ENCODE measurements around the gene RRP15.

The RRP15 gene

GRCh38 chr1:218284917-218285635 lies at the start of gene RRP15:
TSS of gene RRP15 (plus strand) at chr1:218285293. CDS start at chr1:218285317, 24 bp downstream.
- H3K9me3 ChIP-seq (ENCODE audit: insufficient read depth, low read depth, low read length) = peaks cover 4% of the 10 kb centered on the region; the same call in 1 of the 2 replicates
- peaks cover 7% of the 10 kb centered on the region for H3K4me1 ChIP-seq (ENCODE audit: insufficient read depth, low read length)
- H3K27ac ChIP-seq (ENCODE audit: low read length) = no peak within 1 kb of the TSS
- no peaks in the 10 kb centered on the region for H3K27me3 ChIP-seq (ENCODE audit: insufficient read depth, low read length)
- peak within 1 kb of the TSS; percentile 92 for H3K9ac ChIP-seq (ENCODE audit: low read depth, low read length)
- H3K4me3 ChIP-seq (ENCODE audit: low read length) = peak within 1 kb of the TSS; percentile 98
- H3K36me3 ChIP-seq (ENCODE audit: insufficient read depth, low read depth, low read length) = peaks cover 4% of the 10 kb centered on the region; the same call in 1 of the 2 replicates

GRCh38 chr1:218242171-218242570 lies 42.9 kb upstream of the RRP15 start:
- H3K9me3 ChIP-seq (ENCODE audit: insufficient read depth, low read depth, low read length) = no peaks in the 10 kb centered on the region
- H3K36me3 ChIP-seq (ENCODE audit: insufficient read depth, low read depth, low read length) = no peaks in the 10 kb centered on the region
- H3K9ac ChIP-seq (ENCODE audit: low read depth, low read length) = no peak overlapping the region
- H3K4me1 ChIP-seq (ENCODE audit: insufficient read depth, low read length) = no peaks in the 10 kb centered on the region
- H3K27me3 ChIP-seq (ENCODE audit: insufficient read depth, low read length) = no peaks in the 10 kb centered on the region
- no peak overlapping the region for H3K4me3 ChIP-seq (ENCODE audit: low read length)
- no peak overlapping the region for H3K27ac ChIP-seq (ENCODE audit: low read length)

- Histone ChIP-seq H3K9me3 (ENCODE audit: insufficient read depth, low read depth, low read length) (no peaks in the 10 kb centered on the region), H3K9ac (ENCODE audit: low read depth, low read length) (no peak overlapping the region), H3K36me3 (ENCODE audit: insufficient read depth, low read depth, low read length) (no peaks in the 10 kb centered on the region), H3K27me3 (ENCODE audit: insufficient read depth, low read length) (no peaks in the 10 kb centered on the region), H3K4me1 (ENCODE audit: insufficient read depth, low read length) (no peaks in the 10 kb centered on the region), H3K27ac (ENCODE audit: low read length) (no peak overlapping the region), H3K4me3 (ENCODE audit: low read length) (no peak overlapping the region)
Measured at GRCh38 chr1:218247339-218247738, 37.8 kb upstream of the RRP15 start.

- H3K4me3 ChIP-seq (ENCODE audit: low read length) = no peak overlapping the region
- H3K9me3 ChIP-seq (ENCODE audit: insufficient read depth, low read depth, low read length) = no peaks in the 10 kb centered on the region
- no peaks in the 10 kb centered on the region; the same call in 1 of the 2 replicates for H3K4me1 ChIP-seq (ENCODE audit: insufficient read depth, low read length)
- no peaks in the 10 kb centered on the region for H3K27me3 ChIP-seq (ENCODE audit: insufficient read depth, low read length)
- H3K36me3 ChIP-seq (ENCODE audit: insufficient read depth, low read depth, low read length) = no peaks in the 10 kb centered on the region
- H3K9ac ChIP-seq (ENCODE audit: low read depth, low read length) = no peak overlapping the region
- no peak overlapping the region for H3K27ac ChIP-seq (ENCODE audit: low read length)
Measured at GRCh38 chr1:218249338-218250140, 35.6 kb upstream of the RRP15 start.

- Histone ChIP-seq H3K27me3 (ENCODE audit: insufficient read depth, low read length) (no peaks in the 10 kb centered on the region), H3K4me3 (ENCODE audit: low read length) (no peak overlapping the region), H3K4me1 (ENCODE audit: insufficient read depth, low read length) (no peaks in the 10 kb centered on the region; the same call in 1 of the 2 replicates), H3K9ac (ENCODE audit: low read depth, low read length) (no peak overlapping the region), H3K9me3 (ENCODE audit: insufficient read depth, low read depth, low read length) (no peaks in the 10 kb centered on the region), H3K27ac (ENCODE audit: low read length) (no peak overlapping the region), H3K36me3 (ENCODE audit: insufficient read depth, low read depth, low read length) (no peaks in the 10 kb centered on the region)
Measured at GRCh38 chr1:218250492-218250891, 34.6 kb upstream of the RRP15 start.

GRCh38 chr1:218254296-218254946 lies 30.7 kb upstream of the RRP15 start:
- H3K9ac ChIP-seq (ENCODE audit: low read depth, low read length) = no peak overlapping the region
- peaks cover 4% of the 10 kb centered on the region; the same call in 1 of the 2 replicates for H3K4me1 ChIP-seq (ENCODE audit: insufficient read depth, low read length)
- no peaks in the 10 kb centered on the region for H3K27me3 ChIP-seq (ENCODE audit: insufficient read depth, low read length)
- no peak overlapping the region for H3K27ac ChIP-seq (ENCODE audit: low read length)
- H3K4me3 ChIP-seq (ENCODE audit: low read length) = no peak overlapping the region
- H3K36me3 ChIP-seq (ENCODE audit: insufficient read depth, low read depth, low read length) = no peaks in the 10 kb centered on the region
- no peaks in the 10 kb centered on the region for H3K9me3 ChIP-seq (ENCODE audit: insufficient read depth, low read depth, low read length)

GRCh38 chr1:218255090-218255489 lies 30.0 kb upstream of the RRP15 start:
- H3K27me3 ChIP-seq (ENCODE audit: insufficient read depth, low read length) = no peaks in the 10 kb centered on the region
- H3K9me3 ChIP-seq (ENCODE audit: insufficient read depth, low read depth, low read length) = no peaks in the 10 kb centered on the region
- H3K4me1 ChIP-seq (ENCODE audit: insufficient read depth, low read length) = peaks cover 4% of the 10 kb centered on the region; the same call in 1 of the 2 replicates
- H3K4me3 ChIP-seq (ENCODE audit: low read length) = no peak overlapping the region
- no peak overlapping the region for H3K27ac ChIP-seq (ENCODE audit: low read length)
- H3K9ac ChIP-seq (ENCODE audit: low read depth, low read length) = no peak overlapping the region
- no peaks in the 10 kb centered on the region for H3K36me3 ChIP-seq (ENCODE audit: insufficient read depth, low read depth, low read length)

- no peak overlapping the region for H3K9ac ChIP-seq (ENCODE audit: low read depth, low read length)
- no peaks in the 10 kb centered on the region for H3K36me3 ChIP-seq (ENCODE audit: insufficient read depth, low read depth, low read length)
- H3K4me1 ChIP-seq (ENCODE audit: insufficient read depth, low read length) = peaks cover 4% of the 10 kb centered on the region; the same call in 1 of the 2 replicates
- H3K4me3 ChIP-seq (ENCODE audit: low read length) = no peak overlapping the region
- H3K27ac ChIP-seq (ENCODE audit: low read length) = no peak overlapping the region
- no peaks in the 10 kb centered on the region for H3K9me3 ChIP-seq (ENCODE audit: insufficient read depth, low read depth, low read length)
- no peaks in the 10 kb centered on the region for H3K27me3 ChIP-seq (ENCODE audit: insufficient read depth, low read length)
Measured at GRCh38 chr1:218257371-218257770, 27.7 kb upstream of the RRP15 start.

- H3K27me3 ChIP-seq (ENCODE audit: insufficient read depth, low read length) = no peaks in the 10 kb centered on the region
- no peak overlapping the region for H3K27ac ChIP-seq (ENCODE audit: low read length)
- no peak overlapping the region for H3K9ac ChIP-seq (ENCODE audit: low read depth, low read length)
- H3K36me3 ChIP-seq (ENCODE audit: insufficient read depth, low read depth, low read length) = no peaks in the 10 kb centered on the region
- no peak overlapping the region for H3K4me3 ChIP-seq (ENCODE audit: low read length)
- no peaks in the 10 kb centered on the region for H3K9me3 ChIP-seq (ENCODE audit: insufficient read depth, low read depth, low read length)
- H3K4me1 ChIP-seq (ENCODE audit: insufficient read depth, low read length) = peaks cover 4% of the 10 kb centered on the region; the same call in 1 of the 2 replicates
Measured at GRCh38 chr1:218257971-218258370, 27.1 kb upstream of the RRP15 start.

GRCh38 chr1:218259339-218259738 lies 25.8 kb upstream of the RRP15 start:
- Histone ChIP-seq H3K27me3 (ENCODE audit: insufficient read depth, low read length) (no peaks in the 10 kb centered on the region), H3K27ac (ENCODE audit: low read length) (no peak overlapping the region), H3K4me1 (ENCODE audit: insufficient read depth, low read length) (peaks cover 4% of the 10 kb centered on the region; the same call in 1 of the 2 replicates), H3K4me3 (ENCODE audit: low read length) (no peak overlapping the region), H3K9ac (ENCODE audit: low read depth, low read length) (no peak overlapping the region), H3K9me3 (ENCODE audit: insufficient read depth, low read depth, low read length) (no peaks in the 10 kb centered on the region), H3K36me3 (ENCODE audit: insufficient read depth, low read depth, low read length) (no peaks in the 10 kb centered on the region)

- H3K9me3 ChIP-seq (ENCODE audit: insufficient read depth, low read depth, low read length) = no peaks in the 10 kb centered on the region
- H3K36me3 ChIP-seq (ENCODE audit: insufficient read depth, low read depth, low read length) = no peaks in the 10 kb centered on the region
- H3K9ac ChIP-seq (ENCODE audit: low read depth, low read length) = no peak overlapping the region
- H3K4me3 ChIP-seq (ENCODE audit: low read length) = no peak overlapping the region
- H3K27me3 ChIP-seq (ENCODE audit: insufficient read depth, low read length) = no peaks in the 10 kb centered on the region
- H3K4me1 ChIP-seq (ENCODE audit: insufficient read depth, low read length) = peaks cover 4% of the 10 kb centered on the region; the same call in 1 of the 2 replicates
- no peak overlapping the region for H3K27ac ChIP-seq (ENCODE audit: low read length)
Measured at GRCh38 chr1:218259800-218260199, 25.3 kb upstream of the RRP15 start.
